Trophoblast cell (in vitro differentiated cells and primary cell): Measurements from ENCODE around the gene DPCD.
A peak's percentile ranks its signal among the peaks of the same experiment; 100 is the strongest.

Experiments
- DNase-seq, 2 donors: peaks; one replicate each; pipeline ENCODE4 v3.0.0-alpha.2; 2016
- H2AFZ ChIP-seq: 2 replicates; pipeline ENCODE4 v1.6.1; 2013; ENCODE audit warnings: low read length, moderate library complexity, mild to moderate bottlenecking; ENCODE audit not compliant: insufficient read depth, poor library complexity
- H2AK5ac ChIP-seq: 2 replicates; pipeline ENCODE4 v1.6.1; 2013; ENCODE audit warnings: mild to moderate bottlenecking, low read length
- H2BK120ac ChIP-seq: 2 replicates; pipeline ENCODE4 v1.6.1; 2013; ENCODE audit warnings: low read length, mild to moderate bottlenecking, moderate library complexity; ENCODE audit not compliant: insufficient read depth, poor library complexity
- H2BK12ac ChIP-seq: 2 replicates; pipeline ENCODE4 v1.6.1; 2013; ENCODE audit warnings: mild to moderate bottlenecking, low read length, moderate library complexity
- H2BK5ac ChIP-seq: 2 replicates; pipeline ENCODE4 v1.6.1; 2013; ENCODE audit warnings: low read length, low read depth, moderate library complexity, mild to moderate bottlenecking; ENCODE audit not compliant: poor library complexity
- H3K14ac ChIP-seq: 2 replicates; pipeline ENCODE4 v1.6.1; 2013; ENCODE audit warnings: mild to moderate bottlenecking, low read length
- H3K18ac ChIP-seq: 2 replicates; pipeline ENCODE4 v1.6.1; 2013; ENCODE audit warnings: mild to moderate bottlenecking, low read length
- H3K23ac ChIP-seq: 2 replicates; pipeline ENCODE4 v1.6.1; 2013; ENCODE audit warnings: low read length
- H3K27ac ChIP-seq: 2 replicates; pipeline ENCODE4 v1.5.1; 2013; ENCODE audit warnings: low read depth, mild to moderate bottlenecking, inconsistent platforms, low read length, moderate library complexity
- H3K27me3 ChIP-seq: 2 replicates; pipeline ENCODE4 v1.6.1; 2013; ENCODE audit warnings: inconsistent platforms, mild to moderate bottlenecking, low read length, moderate library complexity; ENCODE audit not compliant: insufficient read depth
- H3K36me3 ChIP-seq, 2 experiments: 1 replicate in 1 of 2; 2 replicates in 1 of 2; pipeline ENCODE4 v1.6.1; 2013; ENCODE audit warnings: low read length in 2 of 2, mild to moderate bottlenecking in 2 of 2, moderate library complexity in 1 of 2; ENCODE audit not compliant: insufficient read depth in 2 of 2, control insufficient read depth in 1 of 2
- H3K4ac ChIP-seq: 2 replicates; pipeline ENCODE4 v1.6.1; 2013; ENCODE audit warnings: low read depth, mild to moderate bottlenecking, low read length, moderate library complexity
- H3K4me1 ChIP-seq, 2 experiments: 1 replicate in 1 of 2; 2 replicates in 1 of 2; pipeline ENCODE4 v1.6.1; 2013; ENCODE audit warnings: low read length in 2 of 2, mild to moderate bottlenecking in 2 of 2, moderate library complexity in 1 of 2; ENCODE audit not compliant: insufficient read depth in 2 of 2, control insufficient read depth in 1 of 2
- H3K4me2 ChIP-seq: 2 replicates; pipeline ENCODE4 v1.6.1; 2013; ENCODE audit warnings: inconsistent platforms, mild to moderate bottlenecking, low read length, moderate library complexity
- H3K4me3 ChIP-seq: 2 replicates; pipeline ENCODE4 v1.5.1; 2013; ENCODE audit warnings: mild to moderate bottlenecking, low read depth, low read length, inconsistent platforms
- H3K79me1 ChIP-seq: one replicate; pipeline ENCODE4 v1.6.1; 2013; ENCODE audit warnings: low read length
- H3K79me2 ChIP-seq: 2 replicates; pipeline ENCODE4 v1.6.1; 2013; ENCODE audit warnings: low read length, mild to moderate bottlenecking; ENCODE audit not compliant: control insufficient read depth, insufficient read depth, poor library complexity
- H3K9ac ChIP-seq: 2 replicates; pipeline ENCODE4 v1.6.1; 2013; ENCODE audit warnings: mild to moderate bottlenecking, low read length
- H3K9me3 ChIP-seq: 2 replicates; pipeline ENCODE4 v1.6.1; 2013; ENCODE audit warnings: low read depth, mild to moderate bottlenecking, control low read depth, inconsistent platforms, low read length; ENCODE audit not compliant: insufficient read depth
- H4K12ac ChIP-seq: 2 replicates; pipeline ENCODE4 v1.6.1; 2013; ENCODE audit warnings: low read depth, mild to moderate bottlenecking, low read length, moderate library complexity
- H4K8ac ChIP-seq: 2 replicates; pipeline ENCODE4 v1.6.1; 2013; ENCODE audit warnings: low read depth, mild to moderate bottlenecking, low read length, moderate library complexity
- H4K91ac ChIP-seq: one replicate; pipeline ENCODE4 v1.6.1; 2013; ENCODE audit warnings: low read depth, mild to moderate bottlenecking, low read length, moderate library complexity
- WGBS: extraction: QIAGEN DNeasy Blood & Tissue Kit; methylation state at CpG from one replicate; pipeline ENCODE4 v1.1.7; 2013; ENCODE audit warnings: missing lambda C conversion rate; ENCODE audit not compliant: insufficient read length, insufficient coverage; ENCODE audit errors: extremely low coverage; 5-methylcytosine and 5-hydroxymethylcytosine counted together

DPCD gene

GRCh38 chr10:101565936-101566332, 22.2 kb upstream of the DPCD start:
- Histone ChIP-seq H3K4me3 (no peak overlapping the region), H2BK120ac (no peak overlapping the region), H3K14ac (no peak overlapping the region), H3K9ac (no peak overlapping the region), H3K4ac (no peak overlapping the region), H3K23ac (no peak overlapping the region), H3K4me2 (no peak overlapping the region), H3K79me1 (no peaks in the 10 kb centered on the region), H3K36me3 (no peaks in the 10 kb centered on the region), H2BK5ac (no peak overlapping the region), H3K27ac (no peak overlapping the region), H2AFZ (no peak overlapping the region), H3K79me2 (peaks cover 2% of the 10 kb centered on the region), H2BK12ac (no peak overlapping the region), H4K8ac (no peak overlapping the region), H4K91ac (no peak overlapping the region), H2AK5ac (no peak overlapping the region), H3K9me3 (peaks cover 3% of the 10 kb centered on the region), H4K12ac (no peak overlapping the region), H3K18ac (no peak overlapping the region), H3K4me1 (peaks cover 0 to 10% of the 10 kb centered on the region in 2 experiments), H3K27me3 (peaks cover 13% of the 10 kb centered on the region)
- DNase-seq, result no peak
- no CpG with 5 or more reads among the region's 8 CpGs for WGBS

- Histone ChIP-seq H3K9me3 (peaks cover 1% of the 10 kb centered on the region), H4K8ac (no peak overlapping the region), H4K12ac (no peak overlapping the region), H3K23ac (no peak overlapping the region), H3K27me3 (peaks cover 13% of the 10 kb centered on the region), H3K36me3 (no peaks in the 10 kb centered on the region), H3K4ac (no peak overlapping the region), H3K9ac (no peak overlapping the region), H2BK12ac (no peak overlapping the region), H2AFZ (no peak overlapping the region), H3K4me3 (peak overlapping the region; percentile 13), H3K27ac (no peak overlapping the region), H2BK5ac (no peak overlapping the region), H3K18ac (no peak overlapping the region), H3K79me2 (peaks cover 2% of the 10 kb centered on the region), H3K14ac (no peak overlapping the region), H3K79me1 (no peaks in the 10 kb centered on the region), H2AK5ac (no peak overlapping the region), H3K4me2 (no peak overlapping the region), H4K91ac (no peak overlapping the region), H3K4me1 (peaks cover 0 to 10% of the 10 kb centered on the region in 2 experiments), H2BK120ac (no peak overlapping the region)
- DNase-seq, result peak in 1 of 2 donors; percentile 10
- no CpG with 5 or more reads among the region's 59 CpGs for WGBS
Observed at GRCh38 chr10:101566333-101567164, 21.6 kb upstream of the DPCD start.

- DNase-seq, result no peak
- no peak overlapping the region for H3K14ac ChIP-seq
- H3K79me1 ChIP-seq, result no peaks in the 10 kb centered on the region
- no peak overlapping the region for H2AFZ ChIP-seq
- no peaks in the 10 kb centered on the region for H3K9me3 ChIP-seq
- no peak overlapping the region for H3K4ac ChIP-seq
- H3K4me1 ChIP-seq, result peaks cover 0 to 10% of the 10 kb centered on the region in 2 experiments
- no peak overlapping the region for H3K4me3 ChIP-seq
- no peak overlapping the region for H4K91ac ChIP-seq
- no peak overlapping the region for H2BK5ac ChIP-seq
- no peak overlapping the region for H3K27ac ChIP-seq
- no peak overlapping the region for H3K4me2 ChIP-seq
- H4K8ac ChIP-seq, result no peak overlapping the region
- no peak overlapping the region for H2BK12ac ChIP-seq
- no peak overlapping the region for H3K23ac ChIP-seq
- peaks cover 2% of the 10 kb centered on the region for H3K79me2 ChIP-seq
- no peak overlapping the region for H2BK120ac ChIP-seq
- no peak overlapping the region for H3K18ac ChIP-seq
- no peak overlapping the region for H4K12ac ChIP-seq
- peaks cover 13% of the 10 kb centered on the region for H3K27me3 ChIP-seq
- no CpG with 5 or more reads among the region's 7 CpGs for WGBS
- no peak overlapping the region for H3K9ac ChIP-seq
- no peaks in the 10 kb centered on the region for H3K36me3 ChIP-seq
- H2AK5ac ChIP-seq, result no peak overlapping the region
Observed at GRCh38 chr10:101567165-101568006, 20.7 kb upstream of the DPCD start.

DNA sequence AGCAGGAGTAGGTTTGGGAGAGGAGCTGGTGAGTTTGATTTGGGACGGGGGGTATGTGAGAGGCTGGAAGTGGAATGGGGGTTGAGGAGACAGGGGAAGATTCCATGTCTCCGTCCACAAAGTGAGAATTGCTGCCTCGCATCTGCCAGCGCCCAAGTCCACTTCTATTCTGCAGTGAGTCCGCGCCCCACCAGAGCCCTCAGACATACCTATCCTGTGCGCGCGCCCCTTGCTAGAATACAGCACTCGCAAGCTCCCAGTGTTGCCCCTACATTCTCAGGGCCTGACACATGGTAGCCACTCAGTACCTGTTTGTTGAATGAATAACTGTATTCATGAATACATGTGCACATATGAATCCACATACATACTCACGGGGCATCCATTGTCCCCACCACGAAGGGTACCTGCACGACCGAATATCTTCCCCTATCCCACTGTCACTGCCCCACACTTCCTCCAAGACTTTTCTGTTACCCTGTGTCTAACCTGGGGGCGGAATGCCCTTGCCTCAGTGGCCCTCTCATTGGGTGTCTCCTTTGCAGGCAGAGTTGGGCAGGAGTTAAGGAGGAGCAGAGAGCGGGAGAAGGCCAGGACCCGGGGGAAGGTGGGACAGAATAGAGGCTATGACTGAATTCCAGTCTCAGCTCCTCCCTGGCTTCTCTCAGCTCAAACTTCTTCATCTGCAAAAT, 19.9 kb upstream of the DPCD start:
- H3K4me2 ChIP-seq, result no peak overlapping the region
- no peak overlapping the region for H3K14ac ChIP-seq
- H2AK5ac ChIP-seq, result no peak overlapping the region
- H4K91ac ChIP-seq, result no peak overlapping the region
- peaks cover 0 to 10% of the 10 kb centered on the region in 2 experiments for H3K4me1 ChIP-seq
- H3K4me3 ChIP-seq, result no peak overlapping the region
- H3K36me3 ChIP-seq, result no peaks in the 10 kb centered on the region
- peaks cover 2% of the 10 kb centered on the region for H3K79me2 ChIP-seq
- no peaks in the 10 kb centered on the region for H3K79me1 ChIP-seq
- no peak overlapping the region for H2AFZ ChIP-seq
- no peak overlapping the region for H3K18ac ChIP-seq
- H3K9me3 ChIP-seq, result peaks cover 4% of the 10 kb centered on the region
- H2BK12ac ChIP-seq, result no peak overlapping the region
- H4K12ac ChIP-seq, result no peak overlapping the region
- DNase-seq, result no peak
- H3K4ac ChIP-seq, result no peak overlapping the region
- no peak overlapping the region for H4K8ac ChIP-seq
- H3K27me3 ChIP-seq, result peaks cover 13% of the 10 kb centered on the region
- WGBS, result no CpG with 5 or more reads among the region's 17 CpGs
- H3K9ac ChIP-seq, result no peak overlapping the region
- H2BK120ac ChIP-seq, result no peak overlapping the region
- H3K23ac ChIP-seq, result no peak overlapping the region
- H2BK5ac ChIP-seq, result no peak overlapping the region
- H3K27ac ChIP-seq, result no peak overlapping the region
